NCI-H2196 (cell line): Measurements from ENCODE around the gene HSP90AA1.

Source experiments
- DNase-seq: peaks from one replicate; lab custom pipeline; 2025; ENCODE audit not compliant: unreplicated experiment; lab: John Stamatoyannopoulos, UW

HSP90AA1 gene

GRCh38 chr14:102043251-102044025 is 43.4 kb downstream of the HSP90AA1 start:
- DNase-seq: no peak

- DNase-seq: no peak
Measured at GRCh38 chr14:102042699-102043098, 44.1 kb downstream of the HSP90AA1 start.

GRCh38 chr14:102040153-102040552 is 46.7 kb downstream of the HSP90AA1 start:
- no peak for DNase-seq

- DNase-seq: no peak
Measured at GRCh38 chr14:102039157-102039556, 47.7 kb downstream of the HSP90AA1 start.

GRCh38 chr14:102037686-102038085 is 49.2 kb downstream of the HSP90AA1 start:
- no peak for DNase-seq

- no peak for DNase-seq
Measured at GRCh38 chr14:102035914-102036313, 50.9 kb downstream of the HSP90AA1 start.

GRCh38 chr14:102034301-102034700 is 52.5 kb downstream of the HSP90AA1 start:
- DNase-seq: no peak

GRCh38 chr14:102033241-102033640 is 53.6 kb downstream of the HSP90AA1 start:
- no peak for DNase-seq
